ENCODE measurements around the gene POU3F2. TPM values are rescaled to one million over a fixed set of nuclear protein-coding genes. Genes with fewer than 3 reads are reported as not detected.

Gene POU3F2
- total RNA-seq, 1 donor: under 0.01 TPM

GRCh38 chr6:98847416-98847778 lies 13.0 kb downstream of the POU3F2 start:
- Histone ChIP-seq H3K9me3 (ENCODE audit: low read depth, low read length) (no peaks in the 10 kb centered on the region), H3K27me3 (ENCODE audit: insufficient read depth, low read length) (peaks cover 92% of the 10 kb centered on the region), H3K4me1 (ENCODE audit: insufficient read depth, low read length) (peaks cover 30% of the 10 kb centered on the region), H3K4me3 (ENCODE audit: low read length) (no peak overlapping the region)

DNA sequence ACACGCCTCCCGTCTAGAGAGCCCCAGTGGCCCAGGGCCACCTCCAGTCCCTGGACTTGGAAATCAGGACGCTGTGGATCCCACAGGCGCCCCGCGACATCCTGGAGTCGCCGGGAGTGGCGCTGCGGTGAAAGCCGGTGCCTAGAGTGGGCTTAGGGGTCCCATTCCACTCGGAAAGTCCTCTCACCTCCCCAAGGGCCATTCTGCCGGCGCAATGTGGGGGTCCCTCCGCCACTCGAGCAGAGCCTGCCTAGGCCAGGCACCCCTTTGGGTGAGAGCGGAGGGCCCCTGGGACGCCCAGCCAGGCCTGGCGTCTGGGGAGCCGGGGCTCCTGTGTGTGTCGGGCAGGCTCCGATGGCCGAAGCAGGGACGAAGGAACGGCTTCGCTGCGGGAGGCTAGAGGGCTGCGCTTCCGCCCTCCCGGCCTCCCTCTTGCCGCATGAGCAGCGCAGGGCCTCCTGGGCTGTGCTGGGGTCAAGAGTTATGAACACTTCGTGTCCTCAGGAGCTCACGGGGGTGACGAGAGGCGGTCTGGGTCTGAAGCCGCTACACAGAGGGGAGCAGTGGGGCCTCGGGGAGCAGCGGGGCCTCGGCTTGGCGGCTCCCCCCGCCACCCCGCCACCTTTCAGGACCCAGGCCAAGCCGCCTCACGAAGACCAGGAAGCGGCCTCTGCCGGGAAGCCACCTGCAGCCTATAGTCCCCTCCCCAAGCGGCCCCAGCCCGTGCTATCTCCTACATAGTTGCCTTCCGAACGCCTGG lies 13.6 kb downstream of the POU3F2 start:
- peaks cover 86% of the 10 kb centered on the region for H3K27me3 ChIP-seq (ENCODE audit: insufficient read depth, low read length)
- H3K4me1 ChIP-seq (ENCODE audit: insufficient read depth, low read length): peaks cover 30% of the 10 kb centered on the region
- H3K4me3 ChIP-seq (ENCODE audit: low read length): no peak overlapping the region
- no peaks in the 10 kb centered on the region for H3K9me3 ChIP-seq (ENCODE audit: low read depth, low read length)

DNA sequence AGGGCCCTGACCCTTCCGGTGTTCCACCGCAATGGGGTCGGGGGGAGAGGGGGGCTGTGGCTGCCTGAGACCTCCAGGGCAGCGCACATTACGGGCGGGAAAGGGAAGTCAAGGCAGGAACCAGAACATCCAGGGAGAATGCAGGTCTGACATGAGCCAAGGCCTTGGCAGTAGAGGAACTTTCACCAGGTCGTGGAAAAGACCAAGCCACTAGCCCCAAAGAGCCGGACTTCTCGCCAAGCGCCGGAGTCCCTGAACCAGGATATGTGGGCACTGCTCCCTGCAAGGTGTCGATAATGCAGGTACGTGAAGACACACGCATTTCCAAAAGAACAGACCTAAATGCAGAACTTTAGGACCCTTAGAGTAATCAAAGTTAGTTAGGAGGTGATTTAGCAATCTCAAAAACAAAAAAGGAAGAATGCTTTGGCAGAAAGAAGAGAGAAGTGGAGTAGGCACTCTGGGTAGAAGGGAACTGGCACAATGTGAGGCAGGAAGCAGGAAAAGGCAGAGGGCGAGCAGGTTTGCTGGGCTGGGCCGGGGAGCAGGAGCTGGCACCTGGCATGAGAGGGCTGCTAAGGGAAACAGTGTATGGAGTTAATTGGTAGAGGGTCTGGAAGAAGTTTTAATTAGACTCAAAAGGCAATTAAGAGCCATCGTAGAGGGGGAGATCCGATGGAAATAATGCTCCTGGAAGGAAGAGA lies 14.3 kb downstream of the POU3F2 start:
- H3K4me3 ChIP-seq (ENCODE audit: low read length): no peak overlapping the region
- H3K27me3 ChIP-seq (ENCODE audit: insufficient read depth, low read length): peaks cover 79% of the 10 kb centered on the region
- peaks cover 27% of the 10 kb centered on the region for H3K4me1 ChIP-seq (ENCODE audit: insufficient read depth, low read length)
- H3K9me3 ChIP-seq (ENCODE audit: low read depth, low read length): no peaks in the 10 kb centered on the region

GRCh38 chr6:98864497-98864896 lies 30.1 kb downstream of the POU3F2 start:
- Histone ChIP-seq H3K4me1 (ENCODE audit: insufficient read depth, low read length) (no peaks in the 10 kb centered on the region), H3K27me3 (ENCODE audit: insufficient read depth, low read length) (no peaks in the 10 kb centered on the region), H3K4me3 (ENCODE audit: low read length) (no peak overlapping the region), H3K9me3 (ENCODE audit: low read depth, low read length) (no peaks in the 10 kb centered on the region)

GRCh38 chr6:98871057-98871456 lies 36.7 kb downstream of the POU3F2 start:
- H3K27me3 ChIP-seq (ENCODE audit: insufficient read depth, low read length): no peaks in the 10 kb centered on the region
- no peaks in the 10 kb centered on the region for H3K9me3 ChIP-seq (ENCODE audit: low read depth, low read length)
- H3K4me1 ChIP-seq (ENCODE audit: insufficient read depth, low read length): no peaks in the 10 kb centered on the region
- H3K4me3 ChIP-seq (ENCODE audit: low read length): no peak overlapping the region

DNA sequence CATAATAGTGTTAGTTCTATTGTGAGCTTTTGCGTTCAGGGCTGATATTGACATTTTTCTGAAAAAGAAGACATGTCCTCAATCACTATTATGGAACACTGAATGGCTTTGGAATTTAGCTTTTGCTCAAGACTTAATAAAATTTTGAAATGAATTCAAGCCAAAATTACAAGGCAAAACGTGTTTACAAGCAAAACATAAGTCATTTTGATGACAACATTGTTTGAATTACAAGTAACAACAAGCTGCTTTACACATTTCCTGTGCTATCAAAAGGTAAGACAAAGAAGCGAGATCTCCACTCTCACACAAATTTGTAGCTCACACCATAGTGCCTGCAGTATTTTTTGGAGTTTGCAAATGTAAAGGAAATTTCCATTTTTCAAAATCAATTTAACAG lies 37.4 kb downstream of the POU3F2 start:
- Histone ChIP-seq H3K27me3 (ENCODE audit: insufficient read depth, low read length) (no peaks in the 10 kb centered on the region), H3K4me1 (ENCODE audit: insufficient read depth, low read length) (no peaks in the 10 kb centered on the region), H3K9me3 (ENCODE audit: low read depth, low read length) (no peaks in the 10 kb centered on the region), H3K4me3 (ENCODE audit: low read length) (no peak overlapping the region)

DNA sequence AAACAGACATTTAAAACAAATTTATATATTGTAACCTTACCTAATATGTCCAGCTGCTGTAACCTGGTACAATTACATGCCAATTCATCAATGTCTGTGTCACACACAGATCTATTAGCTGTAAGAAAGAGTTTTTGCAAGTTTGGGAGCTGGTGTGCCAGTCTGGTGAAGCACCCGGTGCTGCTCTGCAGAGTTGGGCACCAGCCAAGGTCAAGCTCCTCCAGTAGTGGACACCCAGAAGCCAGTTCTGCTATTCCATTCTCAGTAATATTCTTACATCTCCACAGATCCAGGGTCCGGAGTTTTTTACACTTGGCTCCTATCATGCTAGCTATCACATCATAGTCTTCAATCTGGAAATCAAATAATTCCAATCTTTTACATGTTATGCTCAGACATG lies 41.0 kb downstream of the POU3F2 start:
- H3K27me3 ChIP-seq (ENCODE audit: insufficient read depth, low read length): no peaks in the 10 kb centered on the region
- H3K4me3 ChIP-seq (ENCODE audit: low read length): no peak overlapping the region
- no peaks in the 10 kb centered on the region for H3K9me3 ChIP-seq (ENCODE audit: low read depth, low read length)
- H3K4me1 ChIP-seq (ENCODE audit: insufficient read depth, low read length): no peaks in the 10 kb centered on the region

GRCh38 chr6:98877250-98877649 lies 42.9 kb downstream of the POU3F2 start:
- Histone ChIP-seq H3K4me1 (ENCODE audit: insufficient read depth, low read length) (no peaks in the 10 kb centered on the region), H3K4me3 (ENCODE audit: low read length) (no peak overlapping the region), H3K27me3 (ENCODE audit: insufficient read depth, low read length) (no peaks in the 10 kb centered on the region), H3K9me3 (ENCODE audit: low read depth, low read length) (no peaks in the 10 kb centered on the region)

DNA sequence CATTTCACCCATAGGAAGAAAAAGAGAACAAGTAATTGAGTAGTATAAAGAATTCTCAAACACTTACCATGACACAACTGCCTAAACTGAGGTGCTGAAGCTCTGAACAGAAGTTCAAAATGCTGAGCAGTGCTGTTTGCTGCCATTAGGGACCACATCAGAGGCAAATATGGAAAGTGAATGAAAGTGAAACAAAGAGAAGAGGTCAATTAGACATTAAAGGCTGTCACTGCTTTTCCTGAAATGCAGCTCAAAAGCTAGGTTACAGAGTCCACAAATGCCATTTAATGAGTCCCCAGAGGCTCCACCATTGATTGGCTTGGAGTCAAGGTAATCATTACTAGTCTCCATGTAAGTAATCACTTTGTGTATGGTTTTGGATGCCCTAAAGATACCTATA lies 46.1 kb downstream of the POU3F2 start:
- Histone ChIP-seq H3K27me3 (ENCODE audit: insufficient read depth, low read length) (no peaks in the 10 kb centered on the region), H3K4me3 (ENCODE audit: low read length) (no peak overlapping the region), H3K4me1 (ENCODE audit: insufficient read depth, low read length) (no peaks in the 10 kb centered on the region), H3K9me3 (ENCODE audit: low read depth, low read length) (no peaks in the 10 kb centered on the region)

DNA sequence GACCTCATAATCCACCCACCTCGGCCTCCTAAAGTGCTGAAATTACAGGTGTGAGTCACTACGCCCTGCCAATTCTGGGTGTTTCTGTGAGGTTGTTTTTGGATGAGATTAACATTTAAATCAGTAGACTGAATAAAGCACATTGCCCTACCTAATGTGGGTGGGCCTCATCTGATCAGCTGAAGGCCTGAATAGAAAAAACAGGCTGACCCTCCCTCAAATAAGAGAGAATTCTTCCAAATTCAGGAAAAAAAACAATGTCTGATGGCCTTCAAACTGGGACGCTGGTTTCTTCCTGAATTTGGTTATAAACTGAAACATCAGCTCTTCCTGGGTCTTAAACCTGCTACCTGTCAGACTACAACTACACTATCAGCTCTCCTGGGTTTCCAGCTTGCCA lies 51.0 kb downstream of the POU3F2 start:
- no peaks in the 10 kb centered on the region for H3K4me1 ChIP-seq (ENCODE audit: insufficient read depth, low read length)
- H3K4me3 ChIP-seq (ENCODE audit: low read length): no peak overlapping the region
- no peaks in the 10 kb centered on the region for H3K27me3 ChIP-seq (ENCODE audit: insufficient read depth, low read length)
- no peaks in the 10 kb centered on the region for H3K9me3 ChIP-seq (ENCODE audit: low read depth, low read length)

DNA sequence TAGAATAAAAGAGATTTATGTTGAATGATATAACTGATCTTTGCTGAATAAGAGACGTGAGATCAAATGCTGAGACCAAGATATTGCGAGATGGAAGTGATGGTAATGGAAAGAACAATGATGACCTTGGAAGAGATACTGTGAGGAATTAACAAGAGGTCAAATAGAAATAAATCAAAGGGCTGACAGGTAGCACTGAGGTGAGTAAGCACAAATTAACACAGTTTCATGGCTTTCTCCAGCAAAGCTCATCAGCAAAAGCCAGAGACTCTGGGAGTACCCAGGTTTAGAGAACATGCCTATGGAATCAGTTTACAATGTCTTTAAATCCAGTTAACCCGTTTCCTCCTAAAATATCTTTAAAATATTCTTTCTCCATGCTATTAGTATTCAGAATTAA lies 53.3 kb downstream of the POU3F2 start:
- Histone ChIP-seq H3K27me3 (ENCODE audit: insufficient read depth, low read length) (no peaks in the 10 kb centered on the region), H3K4me3 (ENCODE audit: low read length) (no peak overlapping the region), H3K9me3 (ENCODE audit: low read depth, low read length) (no peaks in the 10 kb centered on the region), H3K4me1 (ENCODE audit: insufficient read depth, low read length) (no peaks in the 10 kb centered on the region)

Other genes with a start within 250 kb of the POU3F2 start
- gene FBXL4, start 113.4 kb downstream of the POU3F2 start, total RNA-seq: 10.8 TPM

Data from mononuclear cell (primary cell).